ENCODE results near the gene ATCAY. TPM values are rescaled to one million over a fixed set of nuclear protein-coding genes. Genes with fewer than 3 reads are reported as not detected.
"Not testable (repeated sequence)": the region's sequence is repeated elsewhere in the genome, so short reads cannot be mapped to it uniquely, and the experiment has no call there.

ATCAY gene
- total and polyA plus RNA-seq, 7 donors: 1.5 to 3.8 (median 2.1) TPM; not detected in 2

DNA sequence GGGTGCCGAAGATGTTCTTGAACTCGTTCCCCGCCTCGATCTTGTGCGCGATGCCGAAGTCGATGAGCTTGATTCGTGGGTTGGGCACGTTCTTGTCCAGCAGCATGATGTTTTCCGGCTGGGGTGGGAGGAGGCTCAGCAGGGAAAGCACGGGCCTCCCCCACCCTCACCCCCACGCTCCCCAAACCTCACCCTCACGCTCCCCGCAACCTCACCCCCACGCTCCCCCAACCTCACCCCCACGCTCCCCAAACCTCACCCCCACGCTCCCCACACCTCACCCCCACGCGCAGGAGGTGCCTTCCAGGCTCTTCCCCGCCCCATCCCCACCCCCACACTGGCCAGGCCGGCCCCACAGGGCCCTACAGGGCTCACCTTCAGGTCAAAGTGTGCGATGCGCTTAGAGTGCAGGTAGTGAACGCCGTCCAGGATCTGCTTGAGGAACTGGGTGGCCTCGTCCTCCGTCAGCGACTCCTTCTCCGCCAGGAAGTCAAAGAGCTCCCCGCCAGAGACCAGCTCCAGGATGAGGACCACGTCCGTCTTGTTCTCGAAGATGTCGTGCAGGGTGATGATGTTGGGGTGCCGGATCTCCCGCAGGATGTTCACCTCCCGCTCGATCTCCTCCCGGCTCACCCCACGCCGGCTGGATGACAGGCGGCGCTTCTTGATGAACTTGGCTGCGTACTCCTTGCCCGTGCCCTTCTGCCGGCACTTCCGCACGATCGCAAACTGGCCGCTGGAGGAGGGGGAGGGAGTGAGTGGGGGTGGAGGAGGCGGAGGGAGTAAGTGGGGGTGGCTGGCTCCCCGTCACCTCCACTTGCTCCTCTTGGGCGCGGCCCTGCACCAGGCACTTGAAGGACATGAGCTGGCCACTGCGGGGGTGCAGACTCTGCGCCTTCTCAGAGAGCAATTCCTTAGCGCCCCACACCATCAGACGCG is 84.0 kb downstream of the ATCAY start:
- 93 to 94% methylated on average over 60 of the region's 60 CpGs for WGBS, 2 donors
- DNase-seq: peak; percentile 74
- H3K27me3 ChIP-seq: no peaks in the 10 kb centered on the region
- no peaks in the 10 kb centered on the region for H3K9me3 ChIP-seq
- H3K36me3 ChIP-seq: peaks cover 39 to 89% (median 58%) of the 10 kb centered on the region in 4 donors
- TF ChIP-seq EP300 (IDR thresholded peaks at IDR 0.05) (no peak), POLR2AphosphoS5 (IDR thresholded peaks at IDR 0.05) (peak in 2 of 4 donors; percentile 11 to 48)
- TF ChIP-seq, protein P1, sequence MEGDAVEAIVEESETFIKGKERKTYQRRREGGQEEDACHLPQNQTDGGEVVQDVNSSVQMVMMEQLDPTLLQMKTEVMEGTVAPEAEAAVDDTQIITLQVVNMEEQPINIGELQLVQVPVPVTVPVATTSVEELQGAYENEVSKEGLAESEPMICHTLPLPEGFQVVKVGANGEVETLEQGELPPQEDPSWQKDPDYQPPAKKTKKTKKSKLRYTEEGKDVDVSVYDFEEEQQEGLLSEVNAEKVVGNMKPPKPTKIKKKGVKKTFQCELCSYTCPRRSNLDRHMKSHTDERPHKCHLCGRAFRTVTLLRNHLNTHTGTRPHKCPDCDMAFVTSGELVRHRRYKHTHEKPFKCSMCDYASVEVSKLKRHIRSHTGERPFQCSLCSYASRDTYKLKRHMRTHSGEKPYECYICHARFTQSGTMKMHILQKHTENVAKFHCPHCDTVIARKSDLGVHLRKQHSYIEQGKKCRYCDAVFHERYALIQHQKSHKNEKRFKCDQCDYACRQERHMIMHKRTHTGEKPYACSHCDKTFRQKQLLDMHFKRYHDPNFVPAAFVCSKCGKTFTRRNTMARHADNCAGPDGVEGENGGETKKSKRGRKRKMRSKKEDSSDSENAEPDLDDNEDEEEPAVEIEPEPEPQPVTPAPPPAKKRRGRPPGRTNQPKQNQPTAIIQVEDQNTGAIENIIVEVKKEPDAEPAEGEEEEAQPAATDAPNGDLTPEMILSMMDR (IDR thresholded peaks at IDR 0.05): no peak
- peak overlapping the region; percentile 41 to 100 (median 100) for H3K27ac ChIP-seq
- intact Hi-C loops (cut with DNase I): loop anchor here (5.0 to 10.0 kb wide), 3 partner anchors 270 to 680 kb away; partner anchors contain the start of gene HDGFL2
- peaks cover 0 to 51% (median 47%) of the 10 kb centered on the region in 4 donors for H3K4me1 ChIP-seq
- H3K4me3 ChIP-seq: no peak overlapping the region

DNA sequence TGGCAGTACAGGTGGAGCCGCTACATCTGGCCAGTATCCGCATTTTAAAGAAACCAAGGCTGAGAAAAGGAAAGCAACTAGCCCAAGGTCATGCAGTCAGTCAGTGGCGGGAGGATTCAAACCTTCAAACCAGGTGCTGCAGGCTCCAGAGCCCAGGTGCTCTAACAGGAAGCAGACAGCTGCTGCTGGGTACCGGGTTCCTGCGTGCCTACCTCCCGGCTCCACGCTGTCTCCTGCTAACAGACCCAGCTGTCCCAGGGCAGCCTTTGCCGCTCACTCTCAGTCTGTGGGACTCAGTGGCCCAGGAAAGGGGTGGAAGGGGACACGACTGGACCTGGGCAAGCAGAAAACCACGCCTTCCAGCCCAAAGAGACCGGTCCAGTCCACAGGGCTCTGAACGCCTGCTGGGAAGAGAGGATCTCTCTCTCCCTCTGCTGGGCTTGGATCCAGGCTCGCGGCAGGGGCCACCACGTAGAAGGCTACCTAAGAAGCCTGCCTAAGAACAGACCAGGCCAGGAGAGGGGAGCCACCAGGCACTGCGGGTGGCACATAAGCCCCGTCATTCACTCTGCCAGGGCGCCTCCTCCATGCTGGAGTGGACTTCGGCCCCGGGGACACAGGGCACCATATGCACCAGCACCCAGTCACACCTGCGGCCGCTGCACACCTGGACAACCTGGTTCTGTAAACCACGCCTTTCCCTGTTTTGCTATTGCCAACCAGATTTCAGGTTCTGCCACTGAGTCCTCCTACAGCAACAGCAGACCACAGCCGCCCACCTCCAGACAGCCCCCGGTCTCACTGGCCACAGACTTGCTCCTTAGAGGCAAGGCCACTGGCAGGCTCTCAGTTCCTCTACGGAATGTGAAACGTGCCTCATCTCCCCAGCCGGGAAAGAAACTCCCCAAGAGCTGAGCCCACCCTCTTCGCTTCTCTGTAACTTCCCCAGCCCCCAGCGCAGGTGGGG is 85.8 kb downstream of the ATCAY start:
- H3K27me3 ChIP-seq: no peaks in the 10 kb centered on the region
- H3K4me3 ChIP-seq: peak overlapping the region in 3 of 4 donors; percentile 12 to 28 (median 24)
- H3K36me3 ChIP-seq: peaks cover 21 to 71% (median 40%) of the 10 kb centered on the region in 4 donors
- no peaks in the 10 kb centered on the region for H3K9me3 ChIP-seq
- WGBS, 2 donors: 23 to 70% methylated on average over 30 of the region's 30 CpGs
- peaks cover 0 to 61% (median 54%) of the 10 kb centered on the region in 4 donors for H3K4me1 ChIP-seq
- TF ChIP-seq, protein P1 (IDR thresholded peaks at IDR 0.05): no peak
- TF ChIP-seq POLR2AphosphoS5 (IDR thresholded peaks at IDR 0.05): no peak
- no peak for TF ChIP-seq POLR2A (IDR thresholded peaks at IDR 0.05)
- H3K27ac ChIP-seq: peak overlapping the region; percentile 100
- intact Hi-C loops (cut with DNase I): loop anchor here (5.0 to 10.0 kb wide), 3 partner anchors 272 to 678 kb away; partner anchors contain the start of gene HDGFL2
- DNase-seq: peak; percentile 80

DNA sequence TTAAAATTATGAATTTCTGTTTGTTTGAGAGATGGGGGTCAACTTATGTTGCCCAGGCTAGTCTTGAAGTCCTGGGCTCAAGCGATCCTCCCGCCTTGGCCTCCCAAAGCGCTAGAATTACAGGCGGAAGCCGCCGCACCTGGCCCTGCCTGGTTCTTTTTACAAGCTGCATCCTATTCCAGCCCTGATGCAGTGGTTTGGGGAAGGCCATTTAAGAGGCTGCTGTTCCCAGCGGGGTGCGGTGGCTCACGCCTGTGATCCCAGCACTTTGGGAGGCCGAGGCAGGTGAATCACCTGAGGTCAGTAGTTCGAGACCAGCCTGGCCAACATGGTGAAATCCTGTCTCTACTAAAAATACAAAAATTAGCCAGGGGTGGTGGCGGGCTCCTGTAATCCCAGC is 87.5 kb downstream of the ATCAY start:
- not testable (repeated sequence) for H3K27me3 ChIP-seq, H3K9me3 ChIP-seq
- peak; percentile 70 for DNase-seq
- peaks cover 8 to 54% (median 25%) of the 10 kb centered on the region in 4 donors for H3K36me3 ChIP-seq
- H3K4me1 ChIP-seq: peaks cover 0 to 65% (median 55%) of the 10 kb centered on the region in 4 donors
- 88 to 92% methylated on average over 12 of the region's 12 CpGs for WGBS, 2 donors
- peak overlapping the region in 3 of 4 donors; percentile 8 to 28 (median 21) for H3K4me3 ChIP-seq
- intact Hi-C loops (cut with DNase I): loop anchor here (5.0 to 10.0 kb wide), 3 partner anchors 273 to 677 kb away; partner anchors contain the start of gene HDGFL2
- H3K27ac ChIP-seq: peak overlapping the region; percentile 100
- peak in 1 of 4 donors; percentile 15 for TF ChIP-seq POLR2AphosphoS5 (IDR thresholded peaks at IDR 0.05)

DNA sequence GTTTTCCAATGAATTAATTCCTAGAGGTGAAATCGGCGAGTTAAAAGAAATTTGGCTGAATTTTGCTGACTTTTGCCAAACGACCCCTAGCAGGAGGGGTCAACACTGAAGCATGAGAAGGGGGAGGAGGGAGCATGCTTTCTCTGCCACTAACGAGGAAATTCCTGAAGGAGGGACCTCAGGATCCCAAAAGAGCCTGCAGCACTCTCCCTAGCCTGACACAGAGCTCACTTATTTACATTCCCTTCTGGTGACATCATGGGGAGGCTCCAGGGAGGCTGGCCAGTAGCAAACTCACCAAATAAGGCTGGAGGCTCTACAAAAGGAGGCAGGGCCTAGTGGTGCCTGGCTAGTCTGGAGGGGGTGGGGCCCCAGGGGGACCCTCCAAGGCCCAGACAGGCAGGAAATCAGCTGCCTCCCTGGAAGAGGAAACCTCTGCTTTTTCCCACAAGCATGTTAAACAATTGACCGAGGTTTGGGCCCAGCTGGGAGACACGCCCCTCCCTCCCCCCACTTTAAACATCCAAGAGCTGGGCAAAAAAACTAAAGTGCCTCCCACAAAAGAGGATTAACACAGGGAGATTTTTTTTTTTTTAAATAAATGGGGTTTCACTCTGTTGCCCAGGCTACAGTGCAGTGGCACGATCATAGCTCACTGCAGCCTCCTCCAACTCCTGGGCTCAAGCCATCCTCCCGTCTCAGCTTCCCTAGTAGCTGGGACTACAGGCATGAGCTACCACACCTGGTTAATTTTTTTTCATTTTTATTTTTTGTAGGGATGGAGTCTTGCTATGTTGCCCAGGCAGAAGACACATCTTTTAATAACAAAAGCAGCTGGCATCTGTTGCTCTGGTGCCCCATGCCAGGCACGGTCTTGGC is 88.3 kb downstream of the ATCAY start:
- no peaks in the 10 kb centered on the region for H3K27me3 ChIP-seq
- 48 to 54% methylated on average over 9 of the region's 9 CpGs for WGBS, 2 donors
- intact Hi-C loops (cut with DNase I): loop anchor here (5.0 to 10.0 kb wide), 3 partner anchors 274 to 676 kb away; partner anchors contain the start of gene HDGFL2
- H3K27ac ChIP-seq: peak overlapping the region; percentile 100
- H3K4me3 ChIP-seq: peak overlapping the region in 3 of 4 donors; percentile 95 to 98 (median 97)
- TF ChIP-seq EP300 (IDR thresholded peaks at IDR 0.05) (peak in 2 of 4 donors; percentile 87 to 93), POLR2A (IDR thresholded peaks at IDR 0.05) (peak; percentile 7 to 26), POLR2AphosphoS5 (IDR thresholded peaks at IDR 0.05) (peak; percentile 74 to 96 (median 77))
- TF ChIP-seq, protein P1 (IDR thresholded peaks at IDR 0.05): no peak
- peaks cover 0 to 46% (median 17%) of the 10 kb centered on the region in 4 donors for H3K36me3 ChIP-seq
- peaks cover 0 to 65% (median 55%) of the 10 kb centered on the region in 4 donors for H3K4me1 ChIP-seq
- DNase-seq: peak; percentile 98
- no peaks in the 10 kb centered on the region for H3K9me3 ChIP-seq
